T-helper 2 cell treated with Interferon-gamma antibody and Interleukin-4, amounts not matched to agents 100 ng/mL and 5 ng/mL, for 36 hours (primary cell): ENCODE data around the gene HS3ST6. TPM values are rescaled to one million over a fixed set of nuclear protein-coding genes. Genes with fewer than 3 reads are reported as not detected.
"Not testable (repeated sequence)": the region's sequence is repeated elsewhere in the genome, so short reads cannot be mapped to it uniquely, and the experiment has no call there.

Experiments
- intact Hi-C: fragments of 100-400 bp; cut with micrococcal nuclease; formaldehyde crosslinking; loops from one replicate; pipeline ENCODE4 v1.15.1; 2023
- total RNA-seq: library from RNA; stranded (reverse); gene quantifications from 2 replicates; pipeline ENCODE4 v1.2.3, GENCODE V29; 2022

The HS3ST6 gene
- total RNA-seq, 1 donor from 2014 or later = not detected

DNA sequence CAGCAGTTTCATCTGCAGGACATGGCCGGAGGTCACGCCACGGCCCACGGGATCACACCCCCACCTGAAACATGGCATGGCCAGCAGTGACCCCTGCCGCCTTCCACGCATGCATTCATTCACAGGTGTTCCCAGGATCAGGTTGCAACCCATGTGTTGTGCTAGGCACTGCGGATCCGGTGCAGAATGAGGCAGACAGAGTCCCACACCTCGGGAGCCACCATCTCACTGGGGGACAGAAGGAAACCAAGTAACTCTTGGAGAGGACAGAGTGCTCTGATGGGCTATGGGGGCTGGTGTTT is 29.1 kb upstream of the HS3ST6 start:
- intact Hi-C loops = no loop called here

DNA sequence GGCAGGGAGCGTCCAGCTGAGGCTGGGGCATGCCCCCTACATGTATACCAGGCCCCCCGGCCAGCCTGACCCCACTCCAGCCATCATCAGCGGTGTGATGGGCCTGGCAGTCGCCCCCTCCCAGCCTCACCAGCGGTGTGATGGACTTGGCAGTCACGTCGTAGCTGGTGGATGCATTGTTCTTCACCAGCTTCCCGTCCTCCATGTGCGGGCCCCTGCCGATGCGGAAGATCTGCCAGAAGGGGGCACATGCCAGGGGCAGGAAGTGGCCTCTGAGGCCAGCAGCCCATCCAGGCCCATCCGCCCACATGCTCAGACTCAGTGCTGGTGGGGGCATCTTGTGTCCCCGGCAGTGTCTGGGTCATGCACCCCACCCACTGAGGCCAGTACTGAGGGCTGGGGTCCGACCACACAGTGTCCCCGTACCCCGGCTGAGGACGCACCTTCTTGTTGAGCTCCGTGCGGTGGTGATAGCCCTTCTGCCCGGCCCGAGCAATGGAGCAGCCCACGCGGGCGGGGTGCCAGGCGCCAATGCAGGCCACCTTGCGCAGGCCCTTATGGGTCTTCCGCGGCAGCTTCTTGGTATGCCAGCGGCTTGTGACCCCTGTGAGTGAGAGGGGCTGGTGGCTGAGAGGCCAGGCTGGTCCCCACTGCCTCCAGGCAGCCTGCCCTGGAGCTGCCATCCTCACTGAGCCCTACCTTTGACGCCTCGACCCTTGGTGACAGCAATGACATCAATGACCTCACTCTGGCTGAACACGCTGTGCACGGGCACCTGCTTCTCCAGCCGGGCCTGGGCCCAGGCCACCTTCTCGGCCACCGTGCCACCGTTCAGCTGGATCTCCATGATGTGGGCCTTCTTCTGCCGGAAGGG is 28.5 kb upstream of the HS3ST6 start:
- intact Hi-C loops = no loop called here

DNA sequence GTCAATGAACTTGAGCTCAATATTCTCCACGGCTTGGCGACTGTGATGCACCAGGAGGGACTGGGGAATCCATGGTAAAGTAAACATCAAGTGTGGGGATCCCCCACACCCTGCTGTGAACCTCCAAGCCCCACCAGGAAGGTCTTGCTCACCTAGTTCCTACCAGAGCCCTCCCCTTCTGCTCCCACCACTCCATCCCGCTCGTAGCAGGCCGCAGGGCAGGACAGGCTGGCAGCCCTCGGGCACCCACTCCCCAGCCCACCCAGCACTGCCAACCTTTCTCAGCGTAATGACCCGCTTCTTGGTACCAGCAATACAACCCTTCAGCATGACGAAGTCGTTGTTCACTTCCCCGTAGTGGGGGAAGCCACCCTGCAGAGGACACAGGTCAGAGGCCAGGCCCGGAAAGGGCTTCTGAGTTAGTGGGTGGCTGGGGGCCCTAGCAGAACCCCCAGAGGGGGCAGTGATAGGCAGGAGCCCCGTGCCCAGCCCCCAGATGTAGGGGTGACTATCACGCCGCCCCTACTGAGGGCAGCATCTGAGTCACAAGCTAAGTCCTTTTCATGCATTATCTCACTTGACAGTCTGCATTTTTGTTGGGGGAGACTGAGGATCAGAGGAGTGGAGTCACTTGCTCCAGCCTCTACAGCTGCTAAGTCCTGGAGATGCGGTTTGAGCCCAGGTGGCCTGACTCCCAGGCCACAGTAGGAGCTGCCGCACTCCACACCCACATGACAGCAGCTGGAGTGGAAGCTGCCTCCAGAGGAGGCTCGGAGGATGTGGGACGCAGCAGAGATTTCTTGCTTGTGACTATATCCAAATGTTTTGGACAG is 27.6 kb upstream of the HS3ST6 start:
- intact Hi-C loops = no loop called here

DNA sequence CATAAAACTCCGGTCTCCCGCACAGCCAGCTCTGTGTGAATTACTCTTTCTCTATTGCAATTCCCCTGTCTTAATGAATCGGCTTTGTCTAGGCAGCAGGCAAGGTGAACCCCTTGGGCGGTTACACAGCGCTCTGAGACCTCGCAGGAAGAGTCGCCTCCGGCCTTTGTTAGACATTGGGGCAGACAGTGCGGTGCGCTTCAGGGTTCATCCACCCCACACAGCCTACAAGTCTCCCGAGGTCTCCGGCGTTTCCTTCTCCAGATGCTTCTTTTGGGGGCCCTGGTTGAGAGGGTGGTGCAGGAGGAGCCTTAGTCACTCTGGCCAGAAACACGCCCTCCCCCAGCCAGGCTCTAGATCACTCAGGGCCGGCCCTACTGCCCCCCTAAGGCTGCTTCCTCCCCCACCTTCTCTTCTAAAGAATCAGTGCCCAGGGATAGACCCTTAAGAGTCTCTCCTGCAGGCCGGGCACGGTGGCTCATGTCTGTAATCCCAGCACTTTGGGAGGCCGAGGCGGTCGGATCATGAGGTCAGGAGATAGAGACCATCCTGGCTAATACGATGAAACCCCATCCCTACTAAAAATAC is 26.5 kb upstream of the HS3ST6 start:
- intact Hi-C loops = no loop called here

DNA sequence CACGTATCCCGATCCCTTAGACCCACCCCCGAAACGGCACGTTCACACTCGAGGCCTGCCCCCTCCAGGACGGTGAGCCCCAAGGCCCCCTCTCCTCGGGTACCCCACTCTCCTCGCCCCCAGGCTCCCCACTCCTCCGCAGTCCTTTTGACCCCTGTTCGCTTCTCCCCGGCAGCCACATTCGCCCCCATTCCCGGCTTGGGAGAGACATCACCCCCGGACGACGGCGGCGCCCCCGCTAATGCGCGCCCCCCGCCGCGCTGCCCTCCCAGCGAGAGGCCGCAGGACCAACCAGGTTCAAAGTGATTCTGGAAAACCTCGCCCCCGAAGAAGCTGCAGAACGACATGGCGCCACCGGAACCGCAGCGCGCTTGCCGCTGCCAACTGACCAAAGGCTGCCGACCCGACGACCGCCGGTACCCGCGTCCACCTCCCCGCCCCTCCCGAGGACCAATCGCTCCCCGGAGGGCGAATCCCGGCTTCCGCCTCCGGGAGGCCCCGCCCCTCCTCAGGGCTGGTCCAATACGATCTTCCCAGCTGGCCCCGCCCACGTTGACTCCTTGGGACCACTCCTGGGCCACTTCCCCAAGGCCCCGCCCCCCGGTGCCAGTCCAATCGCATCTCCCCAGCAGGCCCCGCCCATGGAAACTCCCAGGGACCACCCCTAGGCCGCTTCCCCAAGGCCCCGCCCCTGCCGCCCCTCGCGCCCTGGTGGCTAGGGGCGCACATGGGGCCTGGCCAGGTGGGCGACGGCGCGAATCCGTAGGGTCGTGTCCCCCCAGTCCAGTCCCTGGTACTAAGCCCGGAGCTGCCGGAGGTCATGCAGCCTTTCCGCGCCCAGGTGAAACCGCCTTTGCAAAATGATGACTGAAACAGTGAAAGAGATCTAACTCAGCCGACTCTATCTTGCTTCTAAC is 24.9 kb upstream of the HS3ST6 start, which contains the start of gene MSRB1:
Gene MSRB1 (minus strand): TSS at position 390 of the 917 bp plus-strand sequence. CDS start 43 bp downstream, at position 347.
- intact Hi-C loops = loop anchor here (1.0 to 2.0 kb wide), 2 partner anchors 16 to 22 kb away; partner anchors contain the start of genes NDUFB10 and RPS2

DNA sequence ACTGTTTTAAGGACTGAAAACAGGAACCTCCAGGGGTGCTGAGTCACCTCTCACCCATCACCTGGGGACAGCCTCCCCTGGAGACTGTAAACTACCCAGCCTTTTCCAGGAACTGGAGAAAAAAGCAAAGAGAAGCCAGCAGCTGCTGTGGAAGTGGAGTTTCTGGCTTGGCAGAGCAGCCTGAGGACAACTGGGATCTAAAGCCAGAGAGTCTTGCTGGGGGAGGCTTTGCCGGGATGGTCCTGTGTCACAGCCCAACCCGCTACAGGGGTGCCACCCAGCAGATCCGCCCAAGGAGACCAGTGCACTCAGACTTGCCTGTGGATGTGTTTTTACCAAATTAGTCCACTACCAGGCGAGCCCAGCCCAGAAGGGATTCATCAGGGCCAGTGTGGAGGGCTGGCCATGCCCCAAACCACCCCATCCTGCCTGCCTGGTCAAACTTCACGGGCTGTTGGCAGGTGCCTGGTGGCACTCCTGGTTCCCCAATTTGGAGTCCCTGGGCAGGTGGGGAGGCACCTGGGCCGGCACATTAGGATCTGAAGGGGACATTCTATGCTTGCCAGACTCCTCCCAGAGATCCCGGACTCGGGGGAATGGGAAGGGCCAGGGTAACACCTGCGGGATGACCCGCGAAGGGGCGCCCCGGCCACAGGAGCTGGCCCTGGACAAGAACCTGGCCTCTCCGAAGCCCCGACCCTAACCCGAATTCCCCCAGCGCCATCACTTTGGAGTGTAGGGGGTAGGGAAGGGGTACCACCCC is 24.0 kb upstream of the HS3ST6 start:
- intact Hi-C loops = loop anchor here (2.0 kb wide), 1 partner anchor 23 kb away; the partner anchor contains the start of gene RPS2

DNA sequence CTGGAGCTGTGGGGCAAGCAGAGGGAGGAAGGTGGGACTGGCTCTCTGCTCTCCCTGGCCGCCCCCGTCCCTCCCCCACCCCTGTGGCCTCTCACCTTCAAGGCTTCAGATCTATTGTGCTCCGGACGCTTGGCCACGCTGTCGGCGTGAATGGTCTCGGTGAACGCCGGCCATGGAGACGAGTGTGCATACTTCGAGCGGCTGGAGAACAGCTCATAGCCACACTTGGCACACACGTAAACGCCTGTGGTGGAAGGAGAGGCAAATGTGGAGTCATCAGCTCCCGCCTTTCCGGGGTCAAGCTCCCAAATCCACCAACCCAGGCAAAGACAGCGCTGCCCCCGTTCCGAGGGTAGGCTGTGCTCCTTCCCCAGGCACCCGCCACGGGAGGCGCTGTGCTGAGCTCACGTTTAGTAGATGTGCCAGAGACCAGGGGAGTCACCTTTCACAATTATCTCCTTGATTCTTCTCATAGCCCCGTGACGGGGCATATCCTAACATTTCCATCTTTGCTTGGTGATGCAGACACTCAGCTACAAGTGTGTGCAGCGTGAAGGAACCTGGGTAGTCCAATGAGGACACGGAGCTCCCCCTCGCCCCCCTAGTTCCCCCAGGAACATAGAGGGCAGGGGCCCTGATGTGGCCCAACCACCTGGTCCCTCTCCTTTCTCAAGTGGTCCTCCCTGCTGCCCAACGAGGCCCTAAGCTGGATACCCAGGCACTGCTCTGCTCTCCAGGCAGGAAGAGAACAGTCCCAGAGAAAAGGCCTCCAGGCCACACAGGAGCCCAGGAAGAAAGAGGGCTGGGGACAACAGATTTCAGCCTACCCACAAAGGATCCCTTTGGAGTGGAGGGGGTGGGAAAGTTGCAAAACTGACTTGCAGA is 23.2 kb upstream of the HS3ST6 start:
- intact Hi-C loops = loop anchor here (2.0 kb wide), 1 partner anchor 23 kb away; the partner anchor contains the start of gene RPS2

DNA sequence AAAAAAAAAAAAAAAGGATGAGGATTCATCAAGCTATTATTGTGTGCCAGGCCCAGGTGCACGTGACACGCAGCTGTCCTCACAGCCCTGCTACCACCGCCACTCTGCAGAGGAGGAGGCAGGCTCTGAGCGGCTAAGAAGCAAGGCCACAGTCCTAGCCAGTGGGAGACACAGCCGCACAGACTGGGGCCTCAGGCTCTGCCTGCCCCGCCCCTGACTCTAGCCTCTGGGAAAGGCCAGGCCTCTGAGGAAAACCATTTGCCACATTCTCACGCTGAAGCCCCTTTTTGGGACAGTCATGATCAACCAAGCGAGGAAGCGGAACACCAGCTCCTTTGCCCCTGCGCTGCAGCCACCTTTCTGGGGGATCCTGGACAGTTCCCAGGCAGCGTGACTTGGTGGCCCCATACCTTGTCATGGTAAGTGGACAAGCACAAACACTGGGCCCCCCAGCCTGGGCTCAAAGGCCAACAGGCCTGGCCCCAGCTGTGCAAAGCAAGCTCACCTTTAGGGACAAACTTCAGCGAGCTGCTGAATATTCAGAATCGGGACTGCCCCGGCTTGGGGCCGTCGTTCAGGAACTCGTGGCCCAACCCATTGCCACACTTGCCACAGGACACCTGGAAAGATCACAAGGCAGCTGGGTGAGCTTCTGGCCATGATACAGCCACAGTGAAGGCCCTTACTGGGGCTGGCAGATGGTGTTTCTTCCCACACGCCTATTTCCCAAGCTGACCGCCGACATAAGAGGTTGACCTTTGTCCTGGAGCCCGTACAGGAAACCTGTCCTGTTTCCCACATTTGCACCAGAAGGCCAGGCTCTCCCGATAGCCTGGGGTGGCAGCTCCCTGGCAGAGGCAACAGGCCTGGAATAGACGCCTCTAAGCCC is 22.3 kb upstream of the HS3ST6 start:
- intact Hi-C loops = no loop called here

DNA sequence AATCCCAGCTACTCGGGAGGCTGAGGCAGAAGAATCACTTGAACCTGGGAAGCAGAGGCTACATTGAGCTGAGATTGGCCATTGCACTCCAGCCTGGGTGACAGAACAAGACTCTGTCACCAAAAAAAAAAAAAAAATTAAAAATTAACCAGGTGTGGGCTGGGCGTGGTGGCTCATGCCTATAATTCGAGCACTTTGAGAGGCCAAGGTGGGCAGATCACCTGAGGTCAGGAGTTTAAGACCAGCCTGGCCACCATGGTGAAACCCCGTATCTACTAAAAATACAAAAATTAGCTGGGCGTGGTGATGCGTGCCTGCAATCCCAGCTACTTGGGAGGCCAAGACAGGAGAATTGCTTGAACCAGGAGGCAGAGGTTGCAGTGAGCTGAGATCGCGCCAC is 21.6 kb upstream of the HS3ST6 start:
- intact Hi-C loops = not testable (repeated sequence)

DNA sequence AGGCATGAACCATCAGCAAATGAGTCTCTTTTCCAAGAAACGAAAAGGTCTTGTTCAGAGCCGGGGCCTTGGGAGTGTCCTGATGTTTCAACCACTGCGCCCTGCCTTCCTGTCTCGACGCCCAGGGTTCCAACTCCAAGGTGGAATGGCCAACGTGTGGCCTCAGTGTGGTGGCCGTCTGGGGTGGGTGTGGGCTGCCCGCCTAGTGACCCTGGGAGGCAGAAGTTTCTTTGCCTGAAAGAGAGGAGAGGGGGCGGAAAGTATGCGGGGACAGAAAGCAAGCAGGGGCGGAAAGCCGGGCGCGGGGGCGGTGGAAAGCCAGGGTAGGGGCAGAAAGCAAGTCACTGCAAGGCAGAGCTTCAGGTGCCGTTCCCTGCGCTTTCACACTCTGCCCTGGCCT is 20.7 kb upstream of the HS3ST6 start:
- intact Hi-C loops = no loop called here

DNA sequence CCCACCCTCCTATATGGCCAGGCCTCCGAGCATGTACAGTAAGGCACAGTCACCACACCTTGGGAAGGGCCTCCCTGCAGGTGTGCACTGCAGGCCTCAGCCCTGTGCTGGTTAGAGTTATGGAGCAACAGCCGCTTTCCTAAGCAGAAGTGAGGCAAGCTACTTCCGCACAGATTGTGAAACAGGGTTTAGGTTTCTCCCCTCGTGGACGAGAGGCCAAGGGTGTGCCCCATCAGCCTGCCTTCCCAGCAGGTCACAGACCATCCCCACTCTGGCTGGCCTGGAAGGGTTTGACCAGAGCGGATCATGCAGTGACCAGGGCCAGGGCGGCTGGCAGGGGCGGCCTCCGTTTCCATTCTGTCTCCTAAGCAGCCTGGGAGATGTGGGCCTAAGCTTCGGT is 20.1 kb upstream of the HS3ST6 start:
- intact Hi-C loops = no loop called here

DNA sequence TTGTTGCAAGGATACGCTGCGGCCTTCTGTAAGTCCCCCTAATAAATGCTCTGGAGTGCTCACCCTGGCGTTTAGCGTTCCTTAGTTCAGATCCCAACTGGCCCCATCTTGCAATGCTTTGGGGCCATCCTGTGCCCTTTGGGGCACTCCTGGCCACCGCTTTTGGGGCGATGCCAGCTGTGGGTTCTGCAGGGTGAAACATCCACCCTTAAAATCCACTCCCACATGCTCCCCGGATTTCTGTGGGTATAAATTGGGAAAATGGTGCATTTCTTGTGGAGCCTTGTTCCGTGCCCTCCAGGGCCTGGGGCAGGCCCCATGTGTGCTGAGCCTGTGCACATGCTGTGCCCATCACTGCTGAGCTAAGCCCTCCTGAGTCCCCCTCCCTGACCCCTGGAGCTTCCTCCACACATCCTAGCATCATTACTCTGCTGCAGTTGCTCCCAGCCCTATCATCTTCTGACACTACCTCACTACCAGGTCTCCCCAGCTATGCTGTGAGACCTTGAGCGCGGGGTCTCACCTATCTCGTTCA is 18.8 kb upstream of the HS3ST6 start:
- intact Hi-C loops = no loop called here

DNA sequence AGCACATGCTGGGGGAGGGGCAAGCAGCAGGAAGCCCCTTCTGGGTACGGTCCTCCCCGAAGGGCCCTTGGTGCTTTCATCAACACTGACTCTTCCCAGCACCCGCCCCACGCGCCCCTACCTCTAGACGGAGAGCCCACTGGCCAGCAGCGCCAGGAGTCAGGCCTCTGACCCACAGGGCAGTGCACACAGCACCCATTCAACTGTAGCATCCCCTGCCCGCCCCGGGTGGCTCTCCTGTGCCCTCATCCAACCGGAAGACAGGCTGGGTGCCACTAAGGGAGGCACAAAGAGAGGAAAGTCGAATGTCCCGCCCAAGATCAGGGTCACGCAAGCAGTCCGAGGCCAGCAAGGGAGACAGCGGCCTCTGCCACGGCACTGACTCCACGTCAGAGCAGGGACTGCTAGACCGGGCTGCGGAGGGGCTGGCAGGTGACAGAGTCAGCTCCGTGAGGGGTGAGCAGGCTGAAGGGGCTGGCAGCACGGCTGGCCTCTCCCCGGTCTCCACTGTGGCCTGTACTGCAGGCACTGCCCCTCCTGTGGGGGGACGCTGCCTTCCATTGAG is 15.0 kb upstream of the HS3ST6 start:
- intact Hi-C loops = no loop called here

DNA sequence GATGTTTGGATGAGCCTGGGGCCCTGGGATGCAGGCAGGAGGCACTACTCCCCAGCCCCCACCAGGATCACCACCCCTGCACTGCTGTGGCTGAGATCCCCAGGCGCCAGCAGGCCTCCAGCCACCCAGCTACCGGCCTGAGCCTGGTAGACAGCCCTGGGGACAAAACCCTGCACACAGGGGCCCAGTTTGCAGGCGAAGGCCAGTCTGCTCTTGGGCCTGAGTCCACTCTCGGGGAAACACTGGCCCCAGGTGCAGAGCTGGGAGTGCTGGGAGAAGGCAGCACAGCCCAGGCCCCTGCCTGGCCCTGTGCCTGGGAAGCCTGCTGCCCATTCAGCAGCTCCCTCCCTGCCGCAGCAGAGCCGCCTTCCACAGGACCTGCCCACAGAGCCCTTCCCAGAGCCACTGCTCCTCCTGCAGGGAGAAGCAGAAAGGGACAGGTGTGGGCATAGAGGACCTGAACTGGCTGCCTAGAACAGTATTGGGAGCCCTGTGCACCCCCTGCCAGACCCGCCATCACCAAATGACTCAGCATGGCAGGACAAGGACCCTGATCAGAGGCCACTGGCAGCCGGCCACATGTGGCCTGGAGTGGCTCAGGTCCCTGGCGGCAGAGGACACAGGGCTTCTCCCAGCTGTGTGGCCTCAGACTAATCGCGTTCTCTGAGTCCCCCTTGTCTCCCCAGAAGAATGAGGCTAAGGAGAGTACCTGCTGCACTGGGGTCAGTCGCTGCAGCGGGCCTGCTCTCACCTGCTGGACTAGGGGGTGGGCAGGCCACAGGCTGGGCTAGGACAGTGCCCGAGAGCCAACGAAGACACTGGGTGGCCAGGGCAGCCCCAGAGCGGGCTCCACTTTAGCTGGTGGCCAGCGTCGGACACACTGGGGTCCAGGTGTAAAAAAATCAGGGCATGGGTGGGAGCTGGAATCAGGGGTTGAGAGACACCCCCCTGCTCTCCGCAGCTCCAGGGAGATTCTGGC is 14.1 kb upstream of the HS3ST6 start:
- intact Hi-C loops = no loop called here

DNA sequence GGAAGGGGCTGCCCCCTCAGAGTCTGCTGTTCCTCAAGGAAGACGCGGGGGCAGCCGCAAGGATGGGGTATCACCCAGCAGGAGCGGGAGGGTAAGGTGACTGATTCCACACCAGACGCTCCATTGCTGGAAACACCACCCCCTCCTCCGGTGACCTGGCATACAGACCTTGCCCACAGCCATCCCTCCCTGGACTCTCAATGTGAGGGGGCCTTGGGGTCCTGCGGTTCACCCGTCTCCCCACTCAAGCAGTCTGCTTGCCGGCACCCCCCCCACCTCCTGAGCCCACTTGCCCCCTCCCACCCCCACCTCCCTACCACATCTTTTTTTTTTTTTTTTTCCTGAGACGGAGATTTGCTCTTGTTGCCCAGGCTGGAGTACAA is 12.1 kb upstream of the HS3ST6 start:
- intact Hi-C loops = no loop called here
